Occipital lobe (tissue), 2 donors: ENCODE results near the gene SSPN. TPM values are rescaled to one million over a fixed set of nuclear protein-coding genes. Genes with fewer than 3 reads are reported as not detected.
"Not testable (repeated sequence)": the region's sequence is repeated elsewhere in the genome, so short reads cannot be mapped to it uniquely, and the experiment has no call there.

ENCODE experiments used
- DNase-seq: peaks from one replicate; lab custom pipeline; 2025; lab: John Stamatoyannopoulos, UW
- total RNA-seq: library from RNA; depleted of rRNA; stranded (reverse); fragments of >200 nt; gene quantifications from one replicate; pipeline ENCODE4 v1.2.3, GENCODE V29; 2014

SSPN gene
- total RNA-seq, 1 donor from 2014 or later, result 3.7 TPM

DNA sequence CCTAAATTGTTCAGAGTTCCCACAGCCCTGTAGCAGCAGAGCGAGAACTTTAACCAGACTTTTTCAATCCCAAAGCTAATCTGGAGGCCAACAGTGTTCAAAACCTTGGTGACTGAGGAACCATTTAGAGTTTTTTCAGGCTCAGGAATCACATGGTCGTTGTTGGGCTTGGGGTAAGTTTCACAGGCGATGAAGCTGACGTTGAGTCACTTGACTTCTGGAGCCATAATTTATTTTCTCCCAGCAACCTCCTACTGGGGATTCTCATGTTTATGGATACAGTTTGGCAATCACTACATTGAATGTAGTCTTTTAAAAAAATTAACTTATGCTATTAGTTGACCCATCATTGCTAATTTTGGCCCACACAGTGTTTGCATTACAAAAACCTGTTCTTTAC is 34.5 kb downstream of the SSPN start:
- DNase-seq, result no peak

DNA sequence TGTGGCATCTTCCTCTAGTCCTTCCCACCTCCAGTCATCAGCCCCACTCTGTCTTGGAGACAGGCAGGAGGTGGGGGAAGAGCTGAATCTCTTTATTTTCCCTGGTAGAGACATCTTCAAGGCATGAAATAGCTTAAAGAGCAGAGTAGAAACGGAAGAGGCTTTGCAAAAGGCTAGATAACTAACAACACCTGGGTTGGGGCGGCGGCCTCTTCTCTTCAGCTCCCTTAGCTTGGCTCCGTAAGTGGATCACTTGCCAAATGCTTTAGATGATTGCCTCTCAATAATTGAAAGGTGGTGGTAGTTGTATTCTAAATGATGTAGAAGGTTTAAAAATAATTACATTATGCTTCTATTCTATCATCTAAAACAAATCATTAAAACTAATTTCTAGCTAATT is 36.1 kb downstream of the SSPN start:
- no peak for DNase-seq

DNA sequence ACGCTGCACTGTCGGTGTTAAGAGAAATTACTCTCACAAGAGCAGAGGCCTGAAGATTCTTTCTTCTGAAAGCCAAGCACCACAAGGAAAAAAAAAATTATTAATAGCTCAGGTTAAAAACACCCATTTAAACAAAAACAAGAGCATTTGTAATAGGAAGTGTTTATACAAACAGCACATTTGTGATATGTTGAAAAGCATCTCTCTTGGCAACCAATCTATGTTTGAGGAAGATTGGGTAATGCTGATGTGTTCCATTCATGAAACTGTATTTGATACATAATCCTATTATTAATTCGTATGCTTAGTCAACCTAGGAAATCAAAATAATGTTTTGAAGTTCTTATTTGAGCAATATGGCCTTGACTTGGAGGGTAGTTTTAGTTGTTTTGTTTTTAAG is 36.5 kb downstream of the SSPN start:
- no peak for DNase-seq

DNA sequence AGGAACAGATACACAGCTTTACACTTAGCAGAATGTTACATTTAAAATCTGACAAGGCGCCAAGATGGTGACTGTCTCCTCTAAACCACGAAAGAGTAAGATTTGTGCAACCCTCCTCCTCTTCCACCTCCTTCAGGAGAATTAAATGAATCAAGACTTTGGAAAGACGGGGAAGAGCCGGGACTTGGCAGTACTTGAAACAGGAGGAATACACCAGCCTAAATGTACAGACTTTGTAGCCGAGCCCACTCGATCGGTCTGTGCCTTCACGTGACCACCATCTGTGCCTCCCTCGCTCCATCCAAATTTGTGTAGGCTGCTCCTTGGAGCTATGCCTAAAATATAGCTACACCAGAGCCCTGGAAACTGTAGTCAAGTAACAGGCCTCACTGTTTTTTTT is 38.3 kb downstream of the SSPN start:
- peak; percentile 68 for DNase-seq

DNA sequence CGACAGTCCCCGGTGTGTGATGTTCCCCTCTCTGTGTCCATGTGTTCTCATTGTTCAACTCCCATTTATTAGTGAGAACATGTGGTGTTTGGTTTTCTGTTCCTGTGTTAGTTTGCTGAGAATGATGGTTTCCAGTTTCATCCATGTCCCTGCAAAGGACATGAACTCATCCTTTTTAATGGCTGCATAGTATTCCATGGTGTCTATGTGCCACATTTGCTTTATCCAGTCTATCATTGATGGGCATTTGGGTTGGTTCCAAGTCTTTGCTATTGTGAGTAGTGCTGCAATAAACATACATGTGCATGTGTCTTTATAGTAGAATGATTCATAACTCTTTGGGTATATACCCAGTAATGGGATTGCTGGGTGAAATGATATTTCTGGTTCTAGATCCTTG is 40.1 kb downstream of the SSPN start:
- not testable (repeated sequence) for DNase-seq

DNA sequence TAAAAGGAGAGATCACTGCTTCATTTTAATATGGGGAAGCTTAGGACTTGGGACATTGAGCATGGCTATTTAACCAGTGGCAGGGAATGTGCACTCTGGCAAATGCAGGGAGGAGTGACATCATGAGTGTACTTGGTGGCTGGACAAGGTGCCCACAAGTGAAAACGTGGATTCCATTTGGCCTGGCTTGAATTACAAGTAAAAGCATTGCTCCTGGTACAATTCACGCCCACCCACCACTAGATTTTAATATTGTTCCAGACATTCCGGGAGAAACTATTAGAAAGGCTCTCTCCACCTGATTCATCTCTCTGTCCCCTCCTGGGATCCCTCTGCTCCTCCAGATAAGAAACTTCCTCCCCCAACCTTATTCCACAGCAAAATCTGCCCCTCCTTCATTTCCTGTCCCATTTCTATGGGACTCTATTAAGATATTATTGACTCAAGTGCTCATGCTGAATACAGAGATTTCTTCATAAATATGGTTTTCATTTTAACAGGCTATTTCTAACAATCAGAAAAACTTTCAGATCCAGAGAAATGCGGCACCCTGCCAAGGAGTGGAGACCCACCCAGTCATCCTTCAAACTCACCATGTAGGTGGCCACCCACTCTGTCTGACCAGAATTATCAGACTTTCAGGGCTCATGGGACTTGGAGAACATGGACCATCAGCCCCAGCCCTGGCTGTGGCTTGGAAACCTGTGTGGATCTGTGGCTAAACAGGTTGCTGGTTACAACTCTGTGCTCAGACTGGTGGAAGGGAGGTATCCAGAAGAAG is 43.2 kb downstream of the SSPN start:
- no peak for DNase-seq

DNA sequence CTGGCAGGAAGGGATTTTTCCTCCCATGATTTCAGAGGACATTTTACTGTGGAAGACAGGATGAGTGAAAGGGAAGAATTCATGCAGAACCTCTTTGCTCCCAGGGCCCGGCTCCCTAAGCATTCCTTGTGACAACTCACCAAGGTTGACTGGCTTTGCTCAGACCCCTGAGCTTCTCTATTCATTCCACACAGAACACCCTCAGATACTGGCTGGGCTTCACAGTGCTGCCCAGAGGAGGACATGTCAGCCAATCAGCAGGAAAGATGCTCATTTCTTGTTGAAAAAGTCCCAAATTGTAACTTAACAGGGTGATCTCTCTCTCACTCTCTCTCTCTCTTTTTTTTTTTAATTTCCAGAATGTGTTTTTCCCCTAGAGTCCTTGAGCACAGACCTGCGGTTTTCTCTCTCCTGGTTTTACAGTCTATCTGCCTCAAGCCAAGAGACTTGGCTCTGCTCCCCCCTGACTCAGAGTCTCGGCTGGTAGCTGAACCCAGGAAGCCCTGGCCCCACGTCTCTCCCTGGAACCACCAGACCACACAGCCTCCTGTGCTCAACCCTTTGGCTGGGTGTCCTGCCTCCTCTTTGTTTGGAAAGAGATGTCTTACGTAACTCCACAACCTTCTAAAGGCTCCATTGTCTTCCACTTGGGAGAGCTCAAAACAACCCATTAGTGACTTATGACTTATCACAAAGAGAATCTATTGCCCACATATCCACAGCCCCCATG is 43.9 kb downstream of the SSPN start:
- DNase-seq, result peak; percentile 17

DNA sequence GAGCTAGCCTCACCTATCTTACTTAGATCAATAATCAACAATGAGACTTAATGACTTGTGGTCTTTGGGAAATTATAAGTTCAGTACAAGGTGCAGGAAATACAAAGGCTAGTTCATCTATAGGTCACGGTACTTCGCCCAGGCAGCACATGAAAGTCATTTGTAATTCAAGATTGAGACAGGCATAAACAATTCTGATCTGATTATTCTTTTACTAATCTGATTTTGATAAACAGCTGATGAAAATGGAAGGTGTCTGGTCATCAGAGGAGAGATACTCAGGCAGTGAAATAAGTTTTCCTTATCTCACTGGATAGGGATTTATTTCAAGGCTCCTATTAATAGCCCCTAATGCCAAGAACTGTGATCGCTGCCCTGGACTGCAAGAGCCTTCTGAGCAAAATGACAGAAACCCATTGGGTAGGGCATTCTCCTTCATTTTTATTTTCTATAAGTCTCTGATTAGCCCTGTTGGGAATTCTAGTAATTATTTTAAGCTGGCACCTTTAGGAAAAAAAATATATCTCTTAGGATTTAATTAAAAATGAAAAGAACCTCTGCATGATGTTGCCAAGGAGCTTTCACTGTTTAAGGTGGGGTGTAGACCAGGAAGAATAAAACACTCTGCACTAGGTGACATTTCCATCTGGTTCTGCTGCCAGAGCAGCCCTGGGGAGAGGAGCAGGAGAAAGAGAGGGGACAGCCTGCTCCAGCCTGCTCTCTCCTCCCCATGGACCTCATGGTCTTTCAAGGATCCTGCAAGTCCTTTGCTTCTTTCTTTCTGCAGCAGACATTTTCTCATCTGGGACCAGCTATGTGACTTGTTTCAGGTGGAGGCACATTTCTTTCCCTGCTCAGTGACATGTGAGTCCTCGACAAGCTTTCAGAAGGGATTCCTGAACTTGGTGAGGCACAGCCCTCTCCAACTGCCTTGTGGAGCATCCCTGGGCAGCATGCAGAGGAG is 44.8 kb downstream of the SSPN start:
- no peak for DNase-seq

DNA sequence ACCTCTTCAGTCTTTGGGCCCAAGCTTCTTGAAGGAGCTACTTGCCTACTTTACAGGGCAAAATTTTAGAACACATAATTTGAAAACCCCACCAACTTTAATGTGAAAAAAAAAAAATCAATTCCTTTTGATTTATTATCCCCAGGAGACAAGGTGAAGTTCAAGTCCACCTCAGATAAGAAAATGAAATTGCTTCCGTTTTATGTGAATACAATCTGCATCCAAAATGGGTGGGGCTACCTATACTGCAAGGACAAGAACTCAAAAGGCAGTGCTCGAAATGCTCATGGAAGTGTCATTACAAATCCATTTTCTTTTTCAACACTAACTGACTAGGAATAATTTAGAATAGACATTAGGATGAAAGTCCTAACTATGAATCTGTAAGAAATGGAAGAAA is 45.7 kb downstream of the SSPN start:
- DNase-seq, result no peak

DNA sequence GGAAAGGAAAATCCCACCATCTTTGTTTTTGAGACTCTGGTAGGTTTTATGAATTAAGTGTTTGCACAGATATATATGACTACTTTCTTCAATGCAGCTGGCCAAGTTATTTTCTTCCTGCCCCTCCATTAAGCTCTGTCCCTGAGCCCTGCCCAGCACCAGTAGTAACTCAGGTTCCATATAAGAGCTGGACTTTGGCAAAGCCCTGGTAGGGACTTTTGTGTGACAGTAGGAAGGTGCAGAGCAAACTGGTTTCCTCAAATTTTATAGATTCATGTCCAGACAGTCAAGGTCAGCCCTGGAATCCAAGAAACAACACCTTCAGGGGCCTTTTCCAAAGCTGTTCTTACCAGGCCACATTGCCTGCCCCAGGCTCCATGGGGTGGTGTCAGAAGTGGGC is 47.3 kb downstream of the SSPN start:
- DNase-seq, result no peak

DNA sequence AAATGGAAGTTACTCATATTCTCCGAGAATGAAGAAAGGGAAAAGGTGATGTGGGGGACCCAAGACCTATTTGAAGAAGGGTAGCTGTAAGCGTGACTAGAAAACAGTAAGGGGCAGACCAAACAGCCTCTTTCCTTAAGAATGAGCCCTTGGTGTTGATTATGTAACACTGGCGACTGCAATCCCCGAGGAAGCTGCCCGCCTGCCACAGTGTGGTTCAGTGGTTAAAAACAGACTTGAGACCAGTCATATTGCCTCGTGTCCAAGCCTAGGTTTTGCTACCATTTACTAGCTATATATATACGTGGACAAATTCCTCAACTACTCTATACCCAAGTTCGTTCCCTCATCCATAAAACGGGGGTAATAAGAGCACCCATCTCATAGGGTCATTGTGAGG is 49.1 kb downstream of the SSPN start:
- no peak for DNase-seq

DNA sequence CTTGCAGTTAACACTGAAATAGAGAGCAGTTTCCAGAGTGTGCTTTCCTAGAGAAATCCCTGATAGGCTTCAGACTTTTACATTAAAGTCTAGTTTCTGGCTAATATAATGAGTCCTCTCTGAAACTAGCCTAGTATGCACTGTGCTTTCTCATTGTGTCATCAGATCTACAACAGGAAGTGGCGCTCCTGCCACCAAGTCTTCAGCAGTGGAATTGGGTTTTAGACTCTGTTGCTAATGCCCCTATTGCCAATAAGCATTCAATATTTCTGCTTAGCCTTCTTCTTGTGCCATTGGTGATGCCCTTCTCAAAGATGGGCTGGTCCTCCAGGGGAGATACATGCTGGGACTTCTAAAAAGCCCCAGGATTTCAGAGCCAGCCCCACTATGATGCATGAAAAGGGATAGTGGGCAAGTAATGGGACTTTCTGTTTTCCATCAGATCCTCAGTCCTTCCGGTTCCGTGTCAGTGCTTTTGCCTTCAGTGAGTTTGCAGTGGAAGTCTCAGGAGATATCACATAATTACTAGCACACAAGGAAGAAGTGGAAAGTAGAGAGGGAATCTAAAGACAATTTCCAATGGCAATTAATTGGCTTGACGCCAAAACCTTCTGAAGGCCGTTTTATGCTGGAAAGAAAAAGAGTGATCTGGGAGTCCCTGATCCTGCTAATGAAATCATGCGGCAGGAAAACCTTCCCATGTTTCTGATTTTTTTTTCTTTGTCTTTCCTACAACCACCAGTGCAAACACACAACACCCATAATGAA is 50.0 kb downstream of the SSPN start:
- DNase-seq, result no peak

DNA sequence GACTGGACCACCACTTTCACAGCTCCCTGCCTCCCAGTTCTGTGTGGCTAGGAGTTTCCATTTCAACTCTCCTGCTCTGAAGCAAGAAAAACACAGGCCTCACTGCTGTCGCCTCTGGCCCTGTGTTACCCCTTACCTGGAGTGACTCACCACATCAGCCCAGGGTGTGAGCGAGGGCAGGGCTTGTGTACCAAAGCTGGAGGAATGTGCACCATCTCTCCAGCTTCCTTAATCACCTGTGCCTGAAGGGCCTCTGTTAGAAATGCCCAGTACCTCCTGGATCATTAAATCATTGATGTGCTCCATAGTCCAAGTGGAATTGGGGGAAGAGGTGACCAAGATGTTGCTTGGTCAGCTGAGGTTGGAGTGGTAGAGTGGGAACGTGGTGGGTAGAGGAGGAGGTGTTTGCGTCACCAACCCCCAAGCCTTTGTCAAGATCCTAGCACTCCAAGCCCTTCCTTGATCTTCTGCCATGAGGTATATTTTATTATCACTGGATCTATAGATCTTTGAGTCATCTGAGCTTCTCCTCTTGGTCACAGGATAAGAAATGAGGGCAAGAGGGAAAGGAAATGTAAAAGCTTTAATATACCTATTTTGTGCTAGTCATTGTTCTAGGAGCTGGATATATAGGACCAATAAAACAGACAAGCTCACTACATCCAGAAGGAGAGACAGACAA is 51.3 kb downstream of the SSPN start:
- DNase-seq, result no peak

DNA sequence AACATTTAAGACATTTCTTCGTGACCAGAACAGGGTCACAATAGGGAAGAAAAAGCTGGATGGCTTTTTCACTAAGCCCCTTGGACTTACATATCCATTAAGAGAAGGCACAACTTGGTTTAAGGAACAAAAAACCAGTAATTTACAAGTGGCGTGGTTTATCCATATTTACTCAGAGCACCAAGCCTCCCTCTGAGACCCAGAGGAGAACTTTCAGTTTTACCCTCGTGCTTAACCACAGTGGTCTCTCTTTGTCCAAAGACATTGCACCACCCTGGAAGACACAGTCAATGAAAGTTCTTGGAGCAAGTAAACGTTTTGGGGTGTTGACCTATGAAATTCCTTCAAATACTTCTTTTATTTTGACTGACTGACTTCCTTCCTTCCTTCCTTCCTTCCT is 52.5 kb downstream of the SSPN start:
- no peak for DNase-seq

DNA sequence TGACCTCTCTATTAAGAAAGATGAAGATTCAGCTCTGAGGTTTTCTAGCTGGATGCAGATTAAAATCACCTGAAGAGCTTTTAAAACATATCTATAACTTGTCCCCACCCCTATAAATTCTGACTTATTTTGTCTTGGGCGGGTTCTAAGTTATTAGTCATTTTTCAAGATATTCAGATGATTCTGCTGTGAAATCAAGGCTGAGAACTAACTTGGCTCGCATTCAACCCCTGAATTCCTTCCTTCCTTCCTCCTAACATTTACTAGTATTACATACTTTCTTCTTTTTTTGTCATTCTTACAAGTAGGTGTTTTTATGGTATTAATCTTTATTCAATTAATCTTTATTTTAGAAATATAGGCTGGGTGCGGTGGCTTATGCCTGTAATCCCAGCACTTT is 55.4 kb downstream of the SSPN start:
- no peak for DNase-seq

DNA sequence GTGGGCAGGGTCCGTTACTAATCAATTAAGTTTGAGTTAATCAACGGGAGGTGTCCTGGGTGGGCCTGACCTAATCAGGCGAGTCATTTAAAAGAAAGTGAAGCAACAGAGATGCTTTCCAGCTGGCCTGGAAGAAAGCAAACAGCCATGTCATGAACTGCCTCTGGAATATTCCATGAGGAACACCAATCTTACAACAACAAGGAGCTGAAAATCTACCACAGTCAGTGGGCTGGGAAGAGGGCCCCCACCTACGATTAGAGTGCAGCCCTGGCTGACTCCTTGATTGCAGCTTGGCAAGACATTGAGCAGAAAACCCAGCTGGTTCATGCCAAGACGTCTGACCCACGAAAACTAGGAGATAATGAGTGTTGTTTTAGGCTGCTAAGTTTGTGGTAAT is 56.2 kb downstream of the SSPN start:
- no peak for DNase-seq

DNA sequence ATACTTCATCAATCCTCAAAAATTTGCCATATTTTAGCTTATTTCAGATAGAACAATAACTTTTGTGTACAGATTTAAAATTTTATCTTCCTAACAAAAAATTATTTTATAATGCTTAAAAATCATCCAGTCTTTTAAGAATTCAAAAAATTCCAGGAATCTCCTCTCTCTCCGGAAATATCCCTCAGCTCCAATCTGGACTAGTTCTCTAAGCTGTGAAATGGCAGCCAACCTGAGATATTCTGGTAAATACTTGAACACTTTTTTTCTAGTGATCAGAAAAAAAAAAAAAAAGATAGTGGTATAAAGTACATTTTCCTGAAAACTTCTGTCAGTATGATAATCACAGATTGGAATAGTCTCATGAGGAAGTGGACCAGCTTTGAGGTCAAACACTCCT is 57.6 kb downstream of the SSPN start:
- no peak for DNase-seq

DNA sequence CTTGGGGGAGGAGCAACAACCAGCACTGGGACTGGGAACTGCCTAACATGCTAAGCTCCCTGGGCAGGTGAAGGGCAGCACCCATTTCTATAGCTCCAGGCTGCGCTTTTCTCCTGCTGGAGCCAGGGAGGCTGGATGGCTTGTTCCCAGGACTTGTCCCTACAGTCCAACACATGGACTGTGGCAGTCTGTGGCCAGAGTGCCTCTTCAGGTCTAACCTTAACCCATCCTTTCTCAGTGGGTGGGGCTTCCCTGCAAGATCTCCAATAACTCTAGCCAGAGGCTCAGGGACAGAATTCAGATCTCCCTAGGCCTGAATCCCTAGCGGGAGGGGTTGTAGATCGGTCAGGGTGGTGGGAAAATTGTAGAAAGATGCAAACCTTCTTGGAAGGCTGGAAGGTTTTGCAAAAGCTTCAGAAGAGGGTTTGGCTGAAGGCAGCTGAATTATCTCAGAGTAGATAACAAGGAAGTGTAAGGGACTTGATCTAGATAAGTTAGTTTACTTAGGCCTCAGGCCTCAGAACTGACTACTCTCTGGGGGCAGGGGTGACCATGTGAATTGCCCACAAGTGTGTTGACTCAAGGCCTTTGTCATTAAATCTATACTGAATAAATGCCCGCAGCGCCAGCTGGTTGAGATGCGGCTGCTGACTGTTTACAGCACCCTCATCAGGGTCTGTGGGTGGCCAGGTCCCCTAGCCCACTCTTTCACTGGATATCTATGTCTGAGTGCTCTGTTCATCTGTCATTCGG is 60.7 kb downstream of the SSPN start:
- DNase-seq, result no peak

DNA sequence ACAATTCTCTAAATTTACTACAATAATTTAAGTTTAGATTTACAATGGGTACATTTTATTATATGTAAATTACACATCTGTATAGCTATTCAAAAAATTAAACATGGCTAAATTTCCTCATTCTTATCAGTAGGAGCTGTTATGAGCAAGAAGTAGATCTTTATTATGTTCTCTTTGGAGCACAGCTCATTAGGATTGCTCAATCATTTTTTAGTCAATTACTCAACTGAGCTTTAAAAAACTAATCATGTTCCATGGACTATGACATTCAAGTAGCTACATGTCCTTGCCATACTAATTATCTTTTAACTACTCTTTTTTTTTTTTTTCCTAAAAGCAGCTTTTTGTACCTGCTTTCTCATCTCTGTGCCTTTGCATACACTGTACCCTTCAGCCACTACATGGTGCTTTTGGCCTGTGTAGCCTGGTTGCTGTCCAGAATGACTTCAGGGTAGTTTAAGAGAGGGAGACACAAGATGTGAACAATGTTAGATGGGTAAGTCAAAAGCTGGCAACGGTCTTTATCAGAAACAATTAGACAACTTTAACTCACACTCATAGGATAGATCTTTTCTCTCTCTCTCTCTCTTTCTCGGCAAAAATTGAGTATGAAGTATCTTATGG is 69.0 kb downstream of the SSPN start:
- DNase-seq, result no peak
